K562 (cell line): ENCODE measurements around the gene TAS2R8. TPM values are rescaled to one million over a fixed set of nuclear protein-coding genes. Genes with fewer than 3 reads are reported as not detected.

Experiments
- ATAC-seq: fragments of 200-7000 bp; cut with Tn5 transposase; 3 replicates; pipeline ENCODE4 v1.9.1; 2020; ENCODE audit warnings: moderate library complexity
- BruUV-seq: library from RNA; stranded (reverse); fragments of 400-500 nt; replicated peaks from 2 replicates; lab custom pipeline; 2021; lab: Mats Ljungman, UMichigan
- CTCF ChIA-PET: fragments of 300-600 bp; formaldehyde crosslinking; extraction: SDS; loops from one replicate; lab custom pipeline; 2021; ENCODE audit warnings: low intra/inter-chr PET ratio; lab: Yijun Ruan, JAX
- POLR2A ChIA-PET: fragments of 300-600, 350-650 bp; sonication (Branson Sonifier 250); formaldehyde crosslinking; extraction: SDS; loops from one replicate; lab custom pipeline; 2021; ENCODE audit warnings: antibody characterized with exemption, inconsistent platforms; lab: Yijun Ruan, JAX
- DNase-seq, 4 experiments: peaks; one replicate each; pipeline versions ENCODE4 v3.0.0 to v3.0.0-alpha.2; 2011 to 2018; ENCODE audit warnings: low spot score in 3 of 4, mixed read lengths in 3 of 4; ENCODE audit errors: extremely low read depth in 1 of 4
- FAIRE-seq: peaks from 2 replicates; lab custom pipeline; 2011; peaks lifted over from hg19 to GRCh38; lab: Jason Lieb, UNC
- H2AFZ ChIP-seq: 2 replicates; pipeline ENCODE4 v1.6.0; 2011; ENCODE audit warnings: low read depth, low read length, control low read depth, inconsistent platforms
- H3K27ac ChIP-seq: fragments of 200-600 bp; 3 replicates; pipeline ENCODE4 v1.8.0; 2011; ENCODE audit warnings: low read depth, mild to moderate bottlenecking, control low read depth, inconsistent platforms, low read length, moderate library complexity, mixed read lengths; ENCODE audit errors: extremely low read depth
- H3K27me3 ChIP-seq, 2 experiments: fragments of 300-600 bp in 1 of 2; 2 replicates in 1 of 2; 3 replicates in 1 of 2; pipeline versions ENCODE4 v1.6.0 to v1.8.0; 2011; ENCODE audit warnings: inconsistent platforms in 2 of 2, low read length in 2 of 2, mild to moderate bottlenecking in 1 of 2, mixed read lengths in 1 of 2, moderate library complexity in 1 of 2; ENCODE audit not compliant: control insufficient read depth in 2 of 2, insufficient read depth in 2 of 2
- H3K36me3 ChIP-seq: fragments of 300-600 bp; 3 replicates; pipeline ENCODE4 v1.8.0; 2011; ENCODE audit warnings: mild to moderate bottlenecking, low read length, inconsistent platforms; ENCODE audit not compliant: control insufficient read depth, insufficient read depth
- H3K4me1 ChIP-seq, 2 experiments: fragments of 200-600 bp in 1 of 2; replicated peaks in 1 of 2; 2 replicates in 1 of 2; 3 replicates in 1 of 2; pipeline versions ENCODE4 v1.5.1 to v1.8.0; 2011; ENCODE audit warnings: inconsistent platforms in 2 of 2, low read length in 2 of 2, mild to moderate bottlenecking in 1 of 2, mixed read lengths in 1 of 2, moderate library complexity in 1 of 2; ENCODE audit not compliant: control insufficient read depth in 2 of 2, insufficient read depth in 2 of 2
- H3K4me2 ChIP-seq: 2 replicates; pipeline ENCODE4 v1.6.1; 2011; ENCODE audit warnings: low read length, control low read depth, inconsistent platforms, mixed read lengths; ENCODE audit not compliant: insufficient read depth
- H3K4me3 ChIP-seq: fragments of 200-600 bp; sonication (generic), shearing (Covaris generic); 2 replicates; pipeline ENCODE4 v1.5.1; 2016; ENCODE audit warnings: control low read depth, inconsistent platforms
- H3K79me2 ChIP-seq: fragments of 200-600 bp; 3 replicates; pipeline ENCODE4 v1.8.0; 2011; ENCODE audit warnings: low read length, inconsistent platforms; ENCODE audit not compliant: control insufficient read depth, insufficient read depth
- H3K9ac ChIP-seq, 2 experiments: 2 replicates each; pipeline versions ENCODE4 v1.6.0 to v1.6.1; 2011; ENCODE audit warnings: low read depth in 2 of 2, low read length in 2 of 2, control low read depth in 1 of 2, inconsistent platforms in 1 of 2, mild to moderate bottlenecking in 1 of 2, mixed read lengths in 1 of 2; ENCODE audit not compliant: insufficient read depth in 1 of 2
- H3K9me1 ChIP-seq: one replicate; pipeline ENCODE4 v1.6.0; 2011; ENCODE audit warnings: inconsistent platforms, mild to moderate bottlenecking, low read length, moderate library complexity; ENCODE audit not compliant: control insufficient read depth, insufficient read depth
- H3K9me3 ChIP-seq: replicated peaks from 2 replicates; pipeline ENCODE4 v1.5.1; 2011; ENCODE audit warnings: low read depth, low read length, inconsistent platforms; ENCODE audit not compliant: control insufficient read depth, insufficient read depth
- H4K20me1 ChIP-seq: replicated peaks from 2 replicates; pipeline ENCODE4 v1.6.1; 2011; ENCODE audit warnings: low read length, inconsistent platforms, mixed read lengths; ENCODE audit not compliant: control insufficient read depth, insufficient read depth
- ARID1B ChIP-seq: fragments of 450-650 bp; IDR thresholded peaks from 2 replicates; pipeline ENCODE4 v1.6.1; 2016; ENCODE audit warnings: antibody characterized with exemption, mild to moderate bottlenecking, inconsistent platforms
- ETV5 ChIP-seq: sonication (generic); formaldehyde crosslinking; IDR thresholded peaks from 2 replicates; pipeline ENCODE4 v1.4.0; 2020; ENCODE audit warnings: low read depth, mild to moderate bottlenecking, missing genetic modification reagents
- EWSR1 ChIP-seq: fragments of 450-650 bp; IDR thresholded peaks from 2 replicates; pipeline ENCODE4 v1.6.1; 2018; ENCODE audit warnings: borderline replicate concordance, mild to moderate bottlenecking, low read depth, moderate library complexity; ENCODE audit not compliant: partially characterized antibody
- FOXK1 ChIP-seq: sonication (generic); formaldehyde crosslinking; IDR thresholded peaks from 2 replicates; pipeline ENCODE4 v1.8.0; 2022; ENCODE audit warnings: missing genetic modification reagents, mild to moderate bottlenecking, borderline replicate concordance
- GABPB1 ChIP-seq: sonication (generic); formaldehyde crosslinking; IDR thresholded peaks from 2 replicates; pipeline ENCODE4 v1.8.0; 2022; ENCODE audit warnings: mild to moderate bottlenecking, missing genetic modification reagents
- SMAD1 ChIP-seq: fragments of 150-350 bp; IDR thresholded peaks from 2 replicates; pipeline ENCODE4 v1.6.1; 2014; ENCODE audit warnings: low read length, low read depth; ENCODE audit not compliant: partially characterized antibody
- SOX6 ChIP-seq: fragments of 450-650 bp; IDR thresholded peaks from 2 replicates; pipeline ENCODE4 v1.6.1; 2014; ENCODE audit warnings: mild to moderate bottlenecking
- YY1 ChIP-seq, 3 experiments: IDR thresholded peaks; 2 replicates each; pipeline ENCODE4 v1.6.1; 2011; ENCODE audit warnings: low read length in 2 of 3, mild to moderate bottlenecking in 2 of 3, moderate library complexity in 2 of 3, borderline replicate concordance in 1 of 3, control low read depth in 1 of 3, low read depth in 1 of 3; ENCODE audit not compliant: insufficient read depth in 3 of 3, insufficient replicate concordance in 2 of 3, control insufficient read depth in 1 of 3, insufficient read length in 1 of 3; ENCODE audit errors: extremely low read depth in 1 of 3
- ZNF551 ChIP-seq: fragments of 250-450 bp; sonication (Bioruptor Pico); IDR thresholded peaks from 2 replicates; pipeline ENCODE4 v1.5.0; 2021; ENCODE audit warnings: mild to moderate bottlenecking, moderate library complexity
- ZNF75A ChIP-seq: fragments of 450-650 bp; formaldehyde crosslinking; IDR thresholded peaks from 2 replicates; pipeline ENCODE4 v1.4.0; 2020; ENCODE audit warnings: mild to moderate bottlenecking
- WGBS: fragments of 100-300 bp; shearing (Covaris generic); methylation state at CpG from one replicate; pipeline ENCODE4 v1.1.6; 2016; ENCODE audit warnings: low coverage, mixed read lengths; ENCODE audit not compliant: insufficient coverage; ENCODE audit errors: missing lambda C conversion rate; 5-methylcytosine and 5-hydroxymethylcytosine counted together
- in situ Hi-C: fragments of 300-500 bp; cut with MboI; formaldehyde crosslinking; loops from 4 replicates; pipeline ENCODE4 v1.15.0; 2018; ENCODE audit warnings: inconsistent platforms, mixed read lengths
- intact Hi-C: fragments of 100-400 bp; cut with micrococcal nuclease; formaldehyde crosslinking; loops from 2 replicates; pipeline ENCODE4 v1.14.2; 2022
- polyA plus RNA-seq, 8 experiments: library from polyadenylated mRNA; depleted of rRNA in 4 of 8; stranded (reverse) in 5 of 8; unstranded in 3 of 8; fragments of >200 nt; fragmentation: Nextera tagmentation in 2 of 8; fragmentation: Illumina TruSeq in 1 of 8; extraction: Ambion mirVana in 2 of 8; extraction: Trizol in 1 of 8; gene quantifications; 2 replicates each; pipeline versions ENCODE4 v1.2.1 to v1.2.3, GENCODE V29; 2011 to 2014; ENCODE audit warnings: inconsistent platforms in 1 of 8, missing spikeins in 1 of 8
- total RNA-seq, 7 experiments: library from RNA; depleted of rRNA in 6 of 7; stranded (reverse); fragments of >200 nt in 6 of 7; fragmentation: Illumina TruSeq in 2 of 7; extraction: Trizol in 2 of 7; gene quantifications; 2 replicates each; pipeline versions ENCODE4 v1.2.1 to v1.2.3, GENCODE V29; 2011 to 2021; ENCODE audit warnings: low replicate concordance in 1 of 7

The TAS2R8 gene
- total and polyA plus RNA-seq, 9 of the 15 experiments (the other 6 are each of a cell fraction or from before 2014, with no cell fraction given), result not detected

DNA sequence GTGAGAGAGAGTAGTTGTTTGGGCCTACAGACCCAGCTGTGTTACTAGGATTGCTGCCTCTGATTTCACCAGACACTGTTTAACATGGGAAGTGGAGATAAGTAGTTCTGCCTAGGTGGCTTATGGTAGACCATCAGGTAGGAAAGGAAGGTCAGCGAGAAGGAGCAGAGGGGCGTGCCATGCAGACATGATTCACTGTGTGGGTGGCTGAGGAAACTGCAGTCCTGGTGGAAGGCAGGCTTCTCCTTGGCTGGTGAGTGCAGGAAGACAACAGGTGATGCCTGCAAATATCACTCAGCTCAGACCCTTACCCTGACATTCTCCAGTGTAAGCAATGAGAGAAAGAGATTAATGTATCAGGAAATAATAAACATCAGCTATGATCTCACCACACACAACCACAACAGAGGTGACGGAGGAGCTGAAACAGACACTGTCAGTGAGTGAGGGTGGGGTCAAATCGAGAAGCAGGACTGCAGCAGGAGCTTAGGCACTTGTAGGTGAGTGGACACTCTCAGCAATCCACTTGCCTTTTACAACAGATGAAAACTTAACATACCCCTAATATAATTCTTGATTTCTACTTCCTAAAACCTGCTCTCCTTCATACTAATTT lies 44.3 kb upstream of the TAS2R8 start:
- H4K20me1 ChIP-seq, result no peaks in the 10 kb centered on the region
- ChIA-PET POLR2A (no interaction called here), CTCF (no interaction called here)
- H3K4me2 ChIP-seq, result no peak overlapping the region
- H3K79me2 ChIP-seq, result no peaks in the 10 kb centered on the region
- no peak overlapping the region for H3K27ac ChIP-seq
- in situ Hi-C loops (no loop called here), intact Hi-C loops (no loop called here)
- H3K4me3 ChIP-seq, result no peak overlapping the region
- no peak overlapping the region for H3K9ac ChIP-seq
- no peaks in the 10 kb centered on the region for H3K9me1 ChIP-seq
- no peak for DNase-seq
- TF ChIP-seq ZNF75A (no peak), SMAD1 (no peak), ZNF551 (CRISPR knock-in tag) (no peak), ETV5 (CRISPR knock-in tag) (no peak), FOXK1 (no peak), YY1 (IDR thresholded peaks at IDR 0.05; ENCODE audit: borderline replicate concordance in 1 of 3, control insufficient read depth in 1 of 3, extremely low read depth in 1 of 3, insufficient read depth in 3 of 3, insufficient read length in 1 of 3, insufficient replicate concordance in 2 of 3, low read depth in 1 of 3, low read length in 2 of 3) (no peak), SOX6 (no peak), GABPB1 (CRISPR knock-in tag) (no peak), ARID1B (no peak), EWSR1 (no peak)
- H3K4me1 ChIP-seq, result no peaks in the 10 kb centered on the region
- no peak for FAIRE-seq
- H3K36me3 ChIP-seq, result no peaks in the 10 kb centered on the region
- H3K9me3 ChIP-seq, result no peaks in the 10 kb centered on the region
- BruUV-seq, result no TSS peak
- 69% methylated on average over 4 of the region's 4 CpGs for WGBS
- no peak overlapping the region for H2AFZ ChIP-seq
- H3K27me3 ChIP-seq, result no peaks in the 10 kb centered on the region
- no peak for ATAC-seq
